ENCODE results near the gene ZNF641.

Gene ZNF641

GRCh38 chr12:48350249-48351021 lies at the start of gene ZNF641:
TSS of gene ZNF641 (minus strand) at chr12:48350919. CDS start at chr12:48348090, 2,829 bp downstream.
- FAIRE-seq, result no peak

GRCh38 chr12:48390026-48390425 lies 39.3 kb upstream of the ZNF641 start:
- no peak for FAIRE-seq

- FAIRE-seq, result no peak
Measured at GRCh38 chr12:48389409-48389808, 38.7 kb upstream of the ZNF641 start.

- no peak for FAIRE-seq
Measured at GRCh38 chr12:48388938-48389337, 38.2 kb upstream of the ZNF641 start.

GRCh38 chr12:48388460-48388859 lies 37.7 kb upstream of the ZNF641 start:
- FAIRE-seq, result no peak

GRCh38 chr12:48380596-48380995 lies 29.9 kb upstream of the ZNF641 start:
- no peak for FAIRE-seq

GRCh38 chr12:48379794-48380193 lies 29.1 kb upstream of the ZNF641 start:
- no peak for FAIRE-seq

GRCh38 chr12:48377646-48378045 lies 26.9 kb upstream of the ZNF641 start:
- no peak for FAIRE-seq

- FAIRE-seq, result no peak
Measured at GRCh38 chr12:48374164-48374563, 23.4 kb upstream of the ZNF641 start.

- FAIRE-seq, result no peak
Measured at GRCh38 chr12:48366131-48366530, 15.4 kb upstream of the ZNF641 start.

GRCh38 chr12:48361664-48362339 lies 11.1 kb upstream of the ZNF641 start:
- no peak for FAIRE-seq

- no peak for FAIRE-seq
Measured at GRCh38 chr12:48358937-48359513, 8.3 kb upstream of the ZNF641 start.

GRCh38 chr12:48356041-48356768 lies 5.5 kb upstream of the ZNF641 start:
- FAIRE-seq, result no peak

GRCh38 chr12:48352157-48352760 lies 1.5 kb upstream of the ZNF641 start:
- no peak for FAIRE-seq

GRCh38 chr12:48351022-48351708 lies 446 bp upstream of the ZNF641 start:
- FAIRE-seq, result no peak

- no peak for FAIRE-seq
Measured at GRCh38 chr12:48349471-48349870, 1.2 kb downstream of the ZNF641 start.

- no peak for FAIRE-seq
Measured at GRCh38 chr12:48342980-48343379, 7.7 kb downstream of the ZNF641 start.

- FAIRE-seq, result no peak
Measured at GRCh38 chr12:48340943-48341342, 9.8 kb downstream of the ZNF641 start.

GRCh38 chr12:48339442-48340117 lies 11.1 kb downstream of the ZNF641 start:
- no peak for FAIRE-seq

- FAIRE-seq, result no peak
Measured at GRCh38 chr12:48336564-48336963, 14.2 kb downstream of the ZNF641 start.

GRCh38 chr12:48336061-48336460 lies 14.7 kb downstream of the ZNF641 start:
- no peak for FAIRE-seq

GRCh38 chr12:48334808-48335207 lies 15.9 kb downstream of the ZNF641 start:
- FAIRE-seq, result no peak

All from G401.6 (cell line).